Heart left ventricle (tissue), 13 donors: ENCODE measurements around the gene FUOM.

Experiments used
- POLR2A ChIP-seq, 2 donors: fragments of 450-650 bp; IDR thresholded peaks; one replicate each; pipeline ENCODE4 v1.6.1; 2017; ENCODE audit warnings: antibody characterized with exemption in 2 of 2, mild to moderate bottlenecking in 2 of 2, moderate library complexity in 2 of 2
- TF ChIP-seq, protein P1 (sequence below), 12 donors: fragments of 200-600 bp; sonication (generic) in 4 of 12; IDR thresholded peaks; one replicate each; pipeline versions ENCODE4 v1.5.0 to v1.8.0; 2018 to 2022; ENCODE audit warnings: antibody characterized with exemption in 12 of 12, mild to moderate bottlenecking in 5 of 12
- donor health status: ischemic (EF 13 %, LVEDD 7.1; RV severe dilation, severe dysfunction).
- donor health status: DM: no; HTN: yes; CAD: no.
- donor health status: DM: no; HTN: no; CAD: no.
- donor health status: ischemic (EF 25% LVEDD 6.9; RV normal size, moderate dysfunction).
- donor health status: ischemic (EF 25% LVEDD 5.7; RV mildly dilated, moderate dysfunction).
- donor health status: ischemic (EF 35%, LVEDD 5.7; RV mildly dilated, moderate dysfunction).
- donor health status: nonischemic (EF 11% LVEDD 7.7; RV severe dilation, severe dysfunction).
- donor health status: DM: yes; HTN: yes; CAD: no.
- donor health status: PGD.
- donor health status: ischemic (EF 29% LVEDD 5.4; RV normal size, mild dysfunction).
- donor health status: nonischemic (EF 23%, LVEDD 6.1; RV moderate dilation, normal function).

DNA sequence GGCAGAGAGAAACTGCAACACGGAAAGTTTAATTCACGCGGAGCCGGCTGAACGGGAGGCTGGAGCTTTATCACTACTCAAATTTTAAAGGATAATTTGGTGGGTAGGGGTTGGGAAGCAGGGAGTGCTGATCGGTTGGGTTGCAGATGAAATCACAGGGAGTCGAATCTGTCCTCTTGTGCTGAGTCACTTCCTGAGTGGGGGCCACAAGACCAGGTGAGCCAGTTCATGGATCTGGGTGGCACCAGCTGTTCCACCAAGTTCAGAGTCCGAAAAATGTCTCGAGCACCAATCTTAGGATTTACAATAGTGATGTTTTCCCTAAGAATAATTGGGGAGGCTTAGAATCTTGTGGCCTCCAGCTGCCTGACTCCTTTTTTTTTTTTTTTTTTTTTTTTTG is 14.3 kb downstream of the FUOM start:
- TF ChIP-seq, protein P1, sequence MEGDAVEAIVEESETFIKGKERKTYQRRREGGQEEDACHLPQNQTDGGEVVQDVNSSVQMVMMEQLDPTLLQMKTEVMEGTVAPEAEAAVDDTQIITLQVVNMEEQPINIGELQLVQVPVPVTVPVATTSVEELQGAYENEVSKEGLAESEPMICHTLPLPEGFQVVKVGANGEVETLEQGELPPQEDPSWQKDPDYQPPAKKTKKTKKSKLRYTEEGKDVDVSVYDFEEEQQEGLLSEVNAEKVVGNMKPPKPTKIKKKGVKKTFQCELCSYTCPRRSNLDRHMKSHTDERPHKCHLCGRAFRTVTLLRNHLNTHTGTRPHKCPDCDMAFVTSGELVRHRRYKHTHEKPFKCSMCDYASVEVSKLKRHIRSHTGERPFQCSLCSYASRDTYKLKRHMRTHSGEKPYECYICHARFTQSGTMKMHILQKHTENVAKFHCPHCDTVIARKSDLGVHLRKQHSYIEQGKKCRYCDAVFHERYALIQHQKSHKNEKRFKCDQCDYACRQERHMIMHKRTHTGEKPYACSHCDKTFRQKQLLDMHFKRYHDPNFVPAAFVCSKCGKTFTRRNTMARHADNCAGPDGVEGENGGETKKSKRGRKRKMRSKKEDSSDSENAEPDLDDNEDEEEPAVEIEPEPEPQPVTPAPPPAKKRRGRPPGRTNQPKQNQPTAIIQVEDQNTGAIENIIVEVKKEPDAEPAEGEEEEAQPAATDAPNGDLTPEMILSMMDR (IDR thresholded peaks at IDR 0.05): no peak
- no peak for TF ChIP-seq POLR2A (IDR thresholded peaks at IDR 0.05)
